ENCODE results near the gene SCN2B.

The SCN2B gene

GRCh38 chr11:118135051-118135795, 41.2 kb downstream of the SCN2B start:
- no peak for DNase-seq (ENCODE audit: low read depth in 2 of 2)

GRCh38 chr11:118133816-118134215, 42.6 kb downstream of the SCN2B start:
- DNase-seq (ENCODE audit: low read depth in 2 of 2), result no peak

GRCh38 chr11:118132385-118133151, 43.9 kb downstream of the SCN2B start:
- no peak for DNase-seq (ENCODE audit: low read depth in 2 of 2)

- no peak for DNase-seq (ENCODE audit: low read depth in 2 of 2)
Observed at GRCh38 chr11:118129471-118130172, 46.8 kb downstream of the SCN2B start.

- DNase-seq (ENCODE audit: low read depth in 2 of 2), result no peak
Observed at GRCh38 chr11:118128721-118129470, 47.5 kb downstream of the SCN2B start.

GRCh38 chr11:118128310-118128709, 48.1 kb downstream of the SCN2B start:
- no peak for DNase-seq (ENCODE audit: low read depth in 2 of 2)

- no peak for DNase-seq (ENCODE audit: low read depth in 2 of 2)
Observed at GRCh38 chr11:118126082-118126838, 50.2 kb downstream of the SCN2B start.

- DNase-seq (ENCODE audit: low read depth in 2 of 2), result no peak
Observed at GRCh38 chr11:118124929-118125535, 51.4 kb downstream of the SCN2B start.

GRCh38 chr11:118120793-118121192, 55.6 kb downstream of the SCN2B start:
- no peak for DNase-seq (ENCODE audit: low read depth in 2 of 2)

- DNase-seq (ENCODE audit: low read depth in 2 of 2), result no peak
Observed at GRCh38 chr11:118117790-118118601, 58.4 kb downstream of the SCN2B start.

- no peak for DNase-seq (ENCODE audit: low read depth in 2 of 2)
Observed at GRCh38 chr11:118115048-118115447, 61.4 kb downstream of the SCN2B start.

GRCh38 chr11:118114266-118114665, 62.2 kb downstream of the SCN2B start:
- no peak for DNase-seq (ENCODE audit: low read depth in 2 of 2)

- DNase-seq (ENCODE audit: low read depth in 2 of 2), result no peak
Observed at GRCh38 chr11:118112711-118113430, 63.6 kb downstream of the SCN2B start.
